MM.1S (cell line): Measurements from ENCODE around the gene COLEC12.

Experiments used
- DNase-seq: peaks from one replicate; pipeline ENCODE4 v3.0.0-alpha.2; 2015
- H2AFZ ChIP-seq: fragments of 300-600 bp; sonication (generic); 2 replicates; pipeline ENCODE4 v1.6.0; 2016; ENCODE audit warnings: antibody characterized with exemption, low read length
- H3F3A ChIP-seq: fragments of 300-600 bp; sonication (generic); 2 replicates; pipeline ENCODE4 v1.6.1; 2016; ENCODE audit warnings: mild to moderate bottlenecking, antibody characterized with exemption, low read length, moderate library complexity, mixed read lengths; ENCODE audit not compliant: insufficient read depth
- H3K27ac ChIP-seq: fragments of 300-600 bp; sonication (generic); 2 replicates; pipeline ENCODE4 v1.5.1; 2016; ENCODE audit warnings: mild to moderate bottlenecking, low read length
- H3K27me3 ChIP-seq: fragments of 300-600 bp; sonication (generic); replicated peaks from 2 replicates; pipeline ENCODE4 v1.6.0; 2016; ENCODE audit warnings: low read length; ENCODE audit not compliant: insufficient read depth
- H3K36me3 ChIP-seq: fragments of 300-600 bp; sonication (generic); replicated peaks from 2 replicates; pipeline ENCODE4 v1.6.1; 2016; ENCODE audit warnings: mild to moderate bottlenecking, low read length, mixed read lengths; ENCODE audit not compliant: insufficient read depth
- H3K4me1 ChIP-seq: fragments of 300-600 bp; sonication (generic); 2 replicates; pipeline ENCODE4 v1.6.1; 2016; ENCODE audit warnings: low read length, mixed read lengths
- H3K4me2 ChIP-seq: fragments of 300-600 bp; sonication (generic); 2 replicates; pipeline ENCODE4 v1.6.0; 2016; ENCODE audit warnings: low read depth, low read length
- H3K4me3 ChIP-seq: fragments of 300-600 bp; sonication (generic); 2 replicates; pipeline ENCODE4 v1.5.1; 2016; ENCODE audit warnings: low read length, mixed read lengths
- H3K79me2 ChIP-seq: fragments of 300-600 bp; sonication (generic); 2 replicates; pipeline ENCODE4 v1.6.1; 2016; ENCODE audit warnings: mixed run types, low read length, mixed read lengths
- H3K9ac ChIP-seq: fragments of 300-600 bp; sonication (generic); 2 replicates; pipeline ENCODE4 v1.6.1; 2016; ENCODE audit warnings: low read length, mixed read lengths
- H3K9me2 ChIP-seq: fragments of 300-600 bp; sonication (generic); replicated peaks from 2 replicates; pipeline ENCODE4 v1.6.1; 2016; ENCODE audit warnings: mild to moderate bottlenecking, low read length, mixed read lengths; ENCODE audit not compliant: insufficient read depth
- H3K9me3 ChIP-seq: fragments of 300-600 bp; sonication (generic); replicated peaks from 2 replicates; pipeline ENCODE4 v1.6.1; 2016; ENCODE audit warnings: mild to moderate bottlenecking, low read length, mixed read lengths; ENCODE audit not compliant: insufficient read depth
- H4K20me1 ChIP-seq: fragments of 300-600 bp; sonication (generic); 2 replicates; pipeline ENCODE4 v1.6.1; 2016; ENCODE audit warnings: mild to moderate bottlenecking, low read length, moderate library complexity, mixed read lengths; ENCODE audit not compliant: insufficient read depth
- CTCF ChIP-seq: fragments of 300-600 bp; sonication (generic); IDR thresholded peaks from 2 replicates; pipeline ENCODE4 v1.5.1; 2016; ENCODE audit warnings: antibody characterized with exemption, low read length, mixed read lengths
- EZH2 ChIP-seq: fragments of 300-600 bp; sonication (generic); optimal IDR thresholded peaks from 2 replicates; pipeline ENCODE3; 2017; ENCODE audit warnings: low read depth, mild to moderate bottlenecking, antibody characterized with exemption, low read length, mixed read lengths
- EZH2phosphoT487 ChIP-seq: fragments of 300-600 bp; sonication (generic); IDR thresholded peaks from 2 replicates; pipeline ENCODE4 v1.6.1; 2018; ENCODE audit warnings: antibody characterized with exemption, low read length

The COLEC12 gene

GRCh38 chr18:527146-527545 is 26.6 kb upstream of the COLEC12 start:
- TF ChIP-seq EZH2phosphoT487 (no peak), EZH2 (no peak), CTCF (no peak)
- H2AFZ ChIP-seq: no peak overlapping the region
- H3K9me2 ChIP-seq: no peaks in the 10 kb centered on the region
- no peaks in the 10 kb centered on the region for H3K4me1 ChIP-seq
- no peaks in the 10 kb centered on the region for H3K9me3 ChIP-seq
- H3K27ac ChIP-seq: no peak overlapping the region
- no peak overlapping the region for H3K4me2 ChIP-seq
- DNase-seq: no peak
- no peaks in the 10 kb centered on the region for H3K36me3 ChIP-seq
- H3K79me2 ChIP-seq: no peaks in the 10 kb centered on the region
- no peaks in the 10 kb centered on the region for H3K27me3 ChIP-seq
- no peak overlapping the region for H3K9ac ChIP-seq
- no peaks in the 10 kb centered on the region for H4K20me1 ChIP-seq
- no peak overlapping the region for H3K4me3 ChIP-seq
- H3F3A ChIP-seq: no peaks in the 10 kb centered on the region

GRCh38 chr18:526681-527080 is 26.2 kb upstream of the COLEC12 start:
- Histone ChIP-seq H3K27ac (no peak overlapping the region), H3K79me2 (no peaks in the 10 kb centered on the region), H3K4me1 (no peaks in the 10 kb centered on the region), H3K27me3 (no peaks in the 10 kb centered on the region), H3F3A (no peaks in the 10 kb centered on the region), H3K4me3 (no peak overlapping the region), H3K4me2 (no peak overlapping the region), H2AFZ (no peak overlapping the region), H4K20me1 (no peaks in the 10 kb centered on the region), H3K9me2 (no peaks in the 10 kb centered on the region), H3K36me3 (no peaks in the 10 kb centered on the region), H3K9ac (no peak overlapping the region), H3K9me3 (no peaks in the 10 kb centered on the region)
- no peak for TF ChIP-seq EZH2phosphoT487
- DNase-seq: no peak

- Histone ChIP-seq H3K79me2 (no peaks in the 10 kb centered on the region), H3F3A (no peaks in the 10 kb centered on the region), H3K4me1 (no peaks in the 10 kb centered on the region), H3K36me3 (no peaks in the 10 kb centered on the region), H2AFZ (no peak overlapping the region), H3K4me3 (no peak overlapping the region), H3K27ac (no peak overlapping the region), H3K4me2 (no peak overlapping the region), H3K9ac (no peak overlapping the region), H3K9me2 (no peaks in the 10 kb centered on the region), H3K9me3 (no peaks in the 10 kb centered on the region), H3K27me3 (no peaks in the 10 kb centered on the region), H4K20me1 (no peaks in the 10 kb centered on the region)
- TF ChIP-seq CTCF: no peak
- TF ChIP-seq EZH2: no peak
- TF ChIP-seq EZH2phosphoT487: no peak
- no peak for DNase-seq
Observed at GRCh38 chr18:525036-525797, 24.7 kb upstream of the COLEC12 start.

- Histone ChIP-seq H3K4me2 (no peak overlapping the region), H3K79me2 (no peaks in the 10 kb centered on the region), H3K27ac (no peak overlapping the region), H3K9me3 (no peaks in the 10 kb centered on the region), H3K27me3 (no peaks in the 10 kb centered on the region), H3K36me3 (no peaks in the 10 kb centered on the region), H3K9ac (no peak overlapping the region), H3K4me3 (no peak overlapping the region), H3F3A (no peaks in the 10 kb centered on the region), H3K9me2 (no peaks in the 10 kb centered on the region), H2AFZ (no peak overlapping the region), H3K4me1 (no peaks in the 10 kb centered on the region), H4K20me1 (no peaks in the 10 kb centered on the region)
- TF ChIP-seq EZH2phosphoT487 (no peak), CTCF (no peak), EZH2 (no peak)
- no peak for DNase-seq
Observed at GRCh38 chr18:524466-524865, 24.0 kb upstream of the COLEC12 start.
